Measurements from ENCODE around the gene SEC61A1.

- no peak for TF ChIP-seq CTCF (IDR thresholded peaks at IDR 0.05)
- TF ChIP-seq POLR2A (IDR thresholded peaks at IDR 0.05): no peak
Measured at GRCh38 chr3:128053614-128054013, 1.4 kb downstream of the SEC61A1 start.
